CD4-positive, alpha-beta T cell treated with Interleukin-6 at 100 ng/mL for 8 hours (primary cell): ENCODE measurements around the gene TPH2.

ENCODE experiments used
- DNase-seq: peaks from one replicate; pipeline ENCODE4 v3.0.0-alpha.2; 2020; ENCODE audit warnings: mixed read lengths, low spot score

Gene TPH2

DNA sequence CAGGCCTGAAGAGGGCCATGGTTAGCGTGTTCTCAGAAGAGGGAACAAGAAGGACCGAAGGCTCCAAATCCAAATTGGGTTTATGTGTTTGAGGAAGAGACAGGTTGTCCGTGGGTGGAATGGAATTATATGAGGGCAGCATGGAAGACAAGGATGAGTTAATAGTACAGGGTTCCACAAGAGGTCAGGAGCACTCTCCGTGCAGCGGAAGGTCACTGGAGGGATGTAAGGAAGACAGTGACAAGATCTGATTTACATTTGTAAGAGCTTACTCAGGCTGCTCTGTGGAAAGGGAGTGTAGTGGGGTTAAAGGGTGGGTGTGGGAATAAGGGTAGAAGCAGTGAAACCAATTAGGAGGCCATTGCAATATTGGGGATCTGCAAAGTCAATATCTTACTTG, 97.0 kb downstream of the TPH2 start:
- DNase-seq: no peak

DNA sequence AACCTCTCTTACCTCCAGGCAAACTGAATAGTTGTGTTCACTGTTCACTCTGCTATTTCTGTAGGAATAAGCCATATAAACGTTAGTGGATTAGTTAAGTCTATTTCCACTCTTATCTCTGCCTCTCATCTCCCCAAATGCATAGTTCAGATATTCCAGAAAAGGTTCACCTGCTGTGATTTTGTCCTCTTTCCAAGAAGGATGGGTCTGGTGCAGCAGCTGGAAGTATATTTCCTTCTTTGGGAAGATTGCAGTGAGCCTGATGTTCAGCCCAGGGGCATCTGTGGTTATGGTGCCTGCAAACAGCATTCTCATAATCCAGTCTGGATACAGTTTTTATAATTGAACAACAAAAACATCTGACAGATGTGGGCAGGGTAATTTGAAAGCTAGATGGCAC, 97.7 kb downstream of the TPH2 start:
- DNase-seq: no peak

DNA sequence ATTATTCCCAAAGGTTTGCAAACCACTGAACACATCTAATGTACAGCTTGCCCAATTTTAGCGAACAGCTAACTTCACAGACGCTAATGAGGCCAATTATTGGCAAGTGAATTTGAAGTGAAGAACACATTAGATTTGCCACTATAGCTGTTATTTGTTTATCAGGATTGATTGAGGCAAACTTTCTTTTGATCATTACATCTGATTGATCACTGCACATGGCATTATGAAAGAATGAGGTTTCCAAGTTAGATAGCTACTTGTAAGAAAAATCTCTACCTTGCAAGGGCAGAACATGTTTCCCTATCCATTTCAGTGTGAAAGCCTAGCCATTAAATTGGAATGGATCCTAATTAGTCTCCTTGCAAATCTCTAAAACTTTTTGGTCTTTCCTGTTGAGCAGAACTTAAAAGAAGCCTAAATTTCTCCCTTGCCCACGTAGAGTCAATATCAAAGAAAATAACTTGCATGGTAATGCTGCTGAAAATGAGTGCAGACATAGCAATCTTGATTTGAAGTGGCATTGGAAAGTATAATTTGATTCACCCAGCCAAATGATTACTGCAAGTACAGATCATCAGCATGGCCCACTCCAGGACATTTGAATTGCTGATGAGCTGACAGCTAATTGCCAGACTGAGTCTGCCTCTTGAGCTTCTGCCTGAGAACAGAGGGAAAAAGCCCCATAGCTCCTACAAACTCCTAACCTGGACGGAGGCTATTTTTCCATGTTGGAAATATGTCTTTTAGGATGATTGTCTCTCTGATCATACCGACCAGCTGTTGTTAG, 98.6 kb downstream of the TPH2 start:
- DNase-seq: no peak

- DNase-seq: no peak
Measured at GRCh38 chr12:72041811-72042210, 103.2 kb downstream of the TPH2 start.

GRCh38 chr12:72053604-72054003, 115.0 kb downstream of the TPH2 start:
- DNase-seq: no peak

DNA sequence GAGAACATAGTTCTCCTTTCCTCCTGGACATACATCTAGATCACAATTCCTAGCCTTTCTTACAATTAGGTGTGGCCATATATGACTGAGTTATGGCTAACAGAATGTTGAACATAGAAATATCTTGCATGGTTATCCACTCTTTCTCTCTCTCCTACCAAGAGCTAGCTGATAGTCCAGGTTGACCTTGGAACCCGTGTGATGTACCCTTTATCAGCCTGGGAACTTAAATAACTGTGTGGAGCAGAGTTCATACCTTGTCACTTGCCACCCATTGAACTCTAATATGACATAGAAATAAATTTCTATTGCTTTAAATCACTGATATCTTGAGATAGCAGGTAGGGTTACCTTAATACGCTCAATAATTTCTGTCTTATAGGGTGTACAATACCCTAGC, 115.9 kb downstream of the TPH2 start:
- DNase-seq: no peak

DNA sequence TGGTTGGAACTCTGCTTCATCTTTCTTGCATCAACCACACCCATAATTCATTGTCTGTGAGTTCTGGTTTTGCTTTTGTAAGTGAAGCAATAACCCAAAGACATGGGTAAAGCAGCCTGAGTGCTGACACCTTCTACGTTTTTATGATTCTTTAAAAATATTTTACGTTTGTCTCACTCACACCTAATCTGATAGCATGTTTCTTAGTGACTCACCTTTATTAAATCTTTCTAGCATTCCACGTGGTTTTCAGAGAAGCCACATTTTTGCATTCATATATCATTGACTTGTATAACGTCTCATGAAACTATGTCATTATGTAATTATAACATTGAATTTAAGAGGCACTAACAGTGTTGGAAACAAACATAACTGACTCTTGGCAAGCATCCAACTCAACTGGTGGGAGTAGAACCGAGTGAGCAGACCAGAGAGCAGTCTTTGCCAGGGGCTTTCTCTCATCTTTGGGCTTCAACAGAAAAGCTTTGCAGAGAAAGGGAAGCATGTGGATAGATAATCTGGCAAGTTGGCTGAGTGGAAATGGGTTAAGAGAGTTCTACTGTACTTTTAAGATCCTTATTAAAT, 118.8 kb downstream of the TPH2 start:
- no peak for DNase-seq

DNA sequence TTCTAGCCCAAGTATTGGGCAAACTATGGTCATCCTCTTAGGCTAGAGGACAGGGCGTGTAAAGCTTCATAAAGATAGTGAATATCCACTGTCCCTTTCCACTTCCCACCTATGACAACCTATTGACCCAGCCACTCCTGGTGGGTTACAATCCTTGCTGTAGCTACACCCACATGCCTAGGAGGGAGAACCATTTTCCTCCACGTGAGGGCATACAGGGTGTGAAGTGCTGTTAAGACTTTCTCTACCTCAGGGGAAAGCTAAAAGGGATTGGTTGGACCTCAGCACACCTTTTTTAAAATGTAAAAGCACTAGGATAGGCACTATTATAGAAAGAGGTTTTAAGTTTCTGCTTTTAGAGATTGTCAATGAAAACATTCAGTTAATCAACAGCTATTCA, 124.4 kb downstream of the TPH2 start:
- DNase-seq: no peak

- DNase-seq: no peak
Measured at GRCh38 chr12:72071030-72071429, 132.4 kb downstream of the TPH2 start.

DNA sequence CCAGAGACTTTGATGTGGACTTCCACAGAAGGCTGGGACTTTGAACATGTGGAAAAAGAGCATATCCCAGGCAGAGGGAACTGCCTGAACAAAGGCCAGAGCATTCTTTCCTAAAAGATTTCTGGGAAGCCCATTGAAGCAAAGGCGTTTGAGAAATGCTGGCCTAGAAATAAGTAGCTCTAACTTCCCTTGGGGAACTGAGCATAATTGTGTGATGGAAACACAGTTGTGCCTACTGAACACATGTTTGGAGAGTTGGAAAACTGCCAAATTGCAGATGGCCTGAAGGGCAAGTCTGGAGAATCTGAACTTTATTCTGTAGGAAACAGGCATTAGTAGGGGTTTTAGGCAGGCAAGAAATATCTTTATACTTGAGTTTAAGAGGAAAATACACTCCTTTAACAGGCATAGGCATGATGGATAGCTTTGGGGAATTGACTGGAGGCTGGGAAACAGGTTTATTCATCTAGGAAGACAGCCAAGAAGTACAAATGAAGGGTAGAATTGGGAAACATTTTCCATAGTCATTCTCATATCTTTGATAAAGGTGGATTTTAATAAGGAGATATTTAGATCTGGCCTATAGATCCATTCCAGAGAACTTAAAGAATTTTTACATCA, 134.1 kb downstream of the TPH2 start:
- no peak for DNase-seq

GRCh38 chr12:72074065-72074464, 135.4 kb downstream of the TPH2 start:
- DNase-seq: no peak

DNA sequence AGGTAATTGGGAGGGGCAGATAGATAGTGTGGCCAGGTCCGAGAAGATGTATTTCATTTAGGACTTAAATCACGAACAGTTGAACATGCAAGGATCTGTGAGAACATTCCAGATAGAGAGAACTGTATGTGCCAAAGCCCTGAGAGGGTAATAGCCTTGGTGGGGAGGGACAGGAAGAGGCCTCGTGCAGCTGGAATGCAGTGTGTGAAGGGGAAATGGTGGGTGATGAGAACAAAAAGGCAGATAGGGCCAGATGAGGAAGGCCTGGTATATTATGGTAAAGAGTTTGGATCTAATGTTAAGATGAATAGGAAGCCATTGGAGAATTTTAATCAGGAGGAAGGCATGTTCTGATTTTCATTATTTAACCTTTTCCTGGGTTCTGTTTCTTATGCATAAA, 136.3 kb downstream of the TPH2 start:
- no peak for DNase-seq

DNA sequence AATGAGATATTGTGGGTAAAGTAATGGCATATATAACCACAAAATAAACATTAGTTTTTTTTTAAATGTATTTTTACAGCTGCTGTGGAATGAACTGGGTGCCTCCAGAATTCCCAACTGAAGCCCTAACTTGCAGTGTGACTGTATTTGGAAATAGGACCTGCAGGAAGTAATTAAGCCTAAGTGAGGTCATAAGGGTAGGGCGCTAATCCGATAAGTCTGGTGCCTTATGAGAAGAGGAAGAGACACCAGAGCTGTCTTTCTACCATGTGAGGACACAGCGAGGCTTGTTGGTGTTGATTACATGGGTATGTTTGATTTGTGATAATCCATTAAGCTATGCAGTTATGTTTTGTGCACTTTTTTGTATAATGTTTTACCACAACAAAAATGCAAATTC, 136.8 kb downstream of the TPH2 start:
- DNase-seq: no peak

- DNase-seq: no peak
Measured at GRCh38 chr12:72075891-72076557, 137.4 kb downstream of the TPH2 start.

- DNase-seq: no peak
Measured at GRCh38 chr12:72076558-72076915, 137.9 kb downstream of the TPH2 start.

DNA sequence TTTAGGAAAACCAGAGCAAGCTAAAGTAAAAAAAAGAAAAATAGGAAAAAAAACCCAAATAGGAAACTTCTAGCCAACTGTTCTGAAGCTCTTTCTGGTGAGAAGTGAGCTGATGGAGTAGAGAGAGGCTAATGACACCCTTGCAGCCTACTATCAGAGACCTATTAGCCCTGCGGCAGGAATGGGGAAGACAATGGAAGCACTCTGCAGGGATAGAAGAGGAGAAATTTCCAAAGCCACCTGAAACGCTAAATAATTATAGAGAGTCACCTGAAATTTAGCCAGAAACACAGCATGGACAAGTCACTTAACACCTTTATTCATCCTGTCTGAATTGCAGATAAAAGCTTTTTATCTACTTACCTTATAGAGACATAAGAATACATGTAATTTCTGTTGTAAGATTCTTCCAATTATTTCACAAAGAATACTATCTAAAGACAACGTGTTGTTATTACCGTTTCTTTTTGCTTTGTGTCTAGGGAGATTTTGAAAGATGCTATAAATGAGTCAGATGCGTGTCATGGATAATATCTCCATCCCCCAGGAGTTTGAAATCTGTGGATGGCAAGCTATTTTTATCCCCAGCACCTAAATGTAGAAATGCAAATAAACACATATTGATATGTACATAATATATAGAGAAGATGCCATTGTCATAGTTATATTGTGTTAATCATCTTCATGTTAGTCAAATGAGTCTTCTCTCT, 138.6 kb downstream of the TPH2 start:
- no peak for DNase-seq

GRCh38 chr12:72081777-72082176, 143.1 kb downstream of the TPH2 start:
- no peak for DNase-seq
